Central memory CD8-positive, alpha-beta T cell (primary cell): ENCODE measurements around the gene NTN4.
"Not testable (repeated sequence)": the region's sequence is repeated elsewhere in the genome, so short reads cannot be mapped to it uniquely, and the experiment has no call there.

Experiments
- ATAC-seq: fragments of 150-1000 bp; cut with Tn5 transposase; replicated peaks from 2 replicates; pipeline ENCODE4 v1.10.0; 2022; ENCODE audit warnings: mild to moderate bottlenecking, moderate FRiP score, moderate number of reproducible peaks; ENCODE audit not compliant: poor library complexity, severe bottlenecking; ENCODE audit errors: extremely low read depth
- DNase-seq, 2 donors: peaks; one replicate each; pipeline ENCODE4 v3.0.0; 2021; ENCODE audit warnings: low spot score in 2 of 2
- H3K27ac Mint-ChIP-seq: one replicate; pipeline ENCODE4 v1.8.0; 2022; ENCODE audit warnings: low read depth, mild to moderate bottlenecking, moderate library complexity, mixed read lengths
- H3K27me3 Mint-ChIP-seq: one replicate; pipeline ENCODE4 v1.8.0; 2022; ENCODE audit warnings: mixed read lengths
- H3K36me3 Mint-ChIP-seq: one replicate; pipeline ENCODE4 v1.8.0; 2022; ENCODE audit warnings: mild to moderate bottlenecking, moderate library complexity, mixed read lengths; ENCODE audit not compliant: insufficient read depth
- H3K4me1 Mint-ChIP-seq: one replicate; pipeline ENCODE4 v1.8.0; 2022; ENCODE audit warnings: mixed read lengths
- H3K4me3 Mint-ChIP-seq: one replicate; pipeline ENCODE4 v1.8.0; 2022; ENCODE audit warnings: mild to moderate bottlenecking, moderate library complexity, mixed read lengths
- H3K9me3 Mint-ChIP-seq: one replicate; pipeline ENCODE4 v1.8.0; 2022; ENCODE audit warnings: mixed read lengths

NTN4 gene

DNA sequence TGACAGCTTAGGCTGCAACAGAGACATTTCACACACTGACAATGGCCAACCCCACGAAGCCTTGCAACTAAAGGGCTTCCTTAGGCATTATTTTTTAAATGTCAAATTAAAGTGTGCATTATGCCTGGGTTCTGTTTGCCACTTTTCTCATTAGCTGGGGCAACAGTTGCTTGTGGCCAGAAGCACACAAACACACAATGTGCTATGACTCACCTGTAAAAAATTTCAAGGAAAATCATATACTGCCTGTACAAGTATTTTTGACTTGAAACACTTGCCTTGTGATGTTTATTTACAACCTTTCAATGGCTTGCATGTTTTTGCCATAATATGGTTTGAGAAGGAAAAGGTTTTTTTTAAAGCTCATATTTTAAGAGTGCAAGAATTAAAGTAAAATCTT lies 1.9 kb downstream of the NTN4 start:
- Mint-ChIP-seq H3K27ac (no peak overlapping the region), H3K4me1 (peaks cover 8% of the 10 kb centered on the region), H3K9me3 (no peaks in the 10 kb centered on the region), H3K27me3 (peaks cover 92% of the 10 kb centered on the region), H3K4me3 (no peak overlapping the region), H3K36me3 (peaks cover 2% of the 10 kb centered on the region)
- ATAC-seq (no peak), DNase-seq (no peak)

DNA sequence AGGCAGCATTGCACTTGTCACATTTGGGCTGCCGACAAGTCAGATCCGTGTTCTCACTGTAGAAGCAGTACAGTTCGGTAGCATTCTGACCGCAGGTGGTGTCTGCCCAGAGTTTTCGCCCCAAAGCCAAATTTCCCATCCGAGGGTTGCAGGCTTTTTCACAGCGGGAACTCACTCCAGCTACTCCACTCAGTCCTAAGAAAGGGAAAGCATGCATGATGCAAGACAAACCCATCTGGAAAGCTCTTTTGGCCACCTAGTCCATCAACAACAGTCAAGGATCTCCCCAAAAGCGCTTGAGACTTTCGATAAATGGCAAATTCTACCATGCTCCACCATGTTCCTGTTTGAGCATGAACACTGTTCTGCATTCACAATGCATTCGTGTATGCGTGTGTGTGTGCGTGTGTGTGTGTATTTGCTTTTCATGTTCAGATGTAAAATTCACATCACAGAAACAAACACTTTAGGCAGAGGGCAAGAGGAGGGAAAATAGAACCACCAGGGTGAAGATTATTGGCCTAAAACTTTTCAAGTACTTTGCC lies 3.2 kb downstream of the NTN4 start:
- Mint-ChIP-seq H3K4me1 (peaks cover 8% of the 10 kb centered on the region), H3K36me3 (peaks cover 2% of the 10 kb centered on the region), H3K27me3 (peaks cover 87% of the 10 kb centered on the region), H3K9me3 (no peaks in the 10 kb centered on the region), H3K4me3 (no peak overlapping the region), H3K27ac (no peak overlapping the region)
- DNase-seq (no peak), ATAC-seq (no peak)

DNA sequence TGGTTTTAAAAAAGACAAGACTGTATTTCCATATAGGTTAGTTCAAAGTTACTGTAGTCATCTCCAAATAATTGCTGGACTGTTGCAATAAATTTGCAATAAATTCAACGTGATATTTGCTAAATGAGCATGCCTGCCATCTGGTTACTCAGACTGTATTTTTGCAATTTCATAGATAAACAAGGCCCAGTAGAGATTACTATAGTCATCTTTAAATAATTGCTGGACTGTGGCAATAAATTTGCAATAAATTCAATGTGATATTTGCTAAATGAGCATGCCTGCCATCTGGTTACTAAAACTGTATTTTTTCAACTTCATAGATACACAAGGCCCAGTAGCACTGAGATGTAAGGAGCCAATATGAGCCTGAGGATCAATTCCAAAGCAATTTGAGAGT lies 5.6 kb downstream of the NTN4 start:
- no peaks in the 10 kb centered on the region for H3K9me3 Mint-ChIP-seq
- H3K27me3 Mint-ChIP-seq = peaks cover 71% of the 10 kb centered on the region
- H3K4me1 Mint-ChIP-seq = no peaks in the 10 kb centered on the region
- H3K27ac Mint-ChIP-seq = no peak overlapping the region
- no peaks in the 10 kb centered on the region for H3K36me3 Mint-ChIP-seq
- no peak overlapping the region for H3K4me3 Mint-ChIP-seq
- DNase-seq (no peak), ATAC-seq (no peak)

DNA sequence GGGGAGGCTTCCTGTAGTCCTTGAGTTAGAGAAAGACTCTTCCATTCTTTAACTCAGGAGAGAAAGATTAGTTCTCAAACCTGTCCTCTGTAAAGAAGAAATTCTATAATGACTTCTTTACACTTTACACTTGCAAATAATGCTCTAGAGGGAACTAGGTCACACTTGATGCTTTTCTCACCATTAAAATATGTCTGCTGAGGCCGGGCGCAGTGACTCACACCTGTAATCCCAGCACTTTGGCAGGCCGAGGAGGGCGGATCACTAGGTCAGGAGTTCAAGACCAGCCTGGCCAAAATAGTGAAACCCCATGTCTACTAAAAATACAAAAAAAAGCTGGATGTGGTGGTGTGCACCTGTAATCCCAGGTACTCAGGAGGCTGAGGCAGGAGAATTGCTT lies 6.3 kb downstream of the NTN4 start:
- Mint-ChIP-seq H3K9me3 (no peaks in the 10 kb centered on the region), H3K4me3 (no peak overlapping the region), H3K27me3 (peaks cover 64% of the 10 kb centered on the region), H3K4me1 (no peaks in the 10 kb centered on the region), H3K36me3 (no peaks in the 10 kb centered on the region), H3K27ac (no peak overlapping the region)
- DNase-seq = no peak
- ATAC-seq = no peak

DNA sequence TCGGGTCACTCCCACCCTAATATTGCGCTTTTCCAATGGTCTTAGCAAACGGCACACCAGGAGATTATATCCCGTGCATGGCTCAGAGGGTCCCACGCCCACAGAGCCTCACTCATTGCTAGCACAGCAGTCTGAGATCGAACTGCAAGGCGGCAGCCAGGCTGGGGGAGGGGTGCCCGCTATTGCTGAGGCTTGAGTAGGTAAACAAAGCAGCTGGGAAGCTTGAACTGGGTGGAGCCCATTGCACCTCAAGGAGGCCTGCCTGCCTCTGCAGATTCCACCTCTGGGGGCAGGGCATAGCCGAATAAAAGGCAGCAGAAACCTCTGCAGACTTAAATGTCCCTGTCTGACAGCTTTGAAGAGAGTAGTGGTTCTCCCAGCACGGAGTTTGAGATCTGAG lies 15.1 kb downstream of the NTN4 start:
- not testable (repeated sequence) for H3K27ac Mint-ChIP-seq, DNase-seq, ATAC-seq, H3K9me3 Mint-ChIP-seq, H3K36me3 Mint-ChIP-seq, H3K4me1 Mint-ChIP-seq, H3K4me3 Mint-ChIP-seq
- H3K27me3 Mint-ChIP-seq = peaks cover 58% of the 10 kb centered on the region

DNA sequence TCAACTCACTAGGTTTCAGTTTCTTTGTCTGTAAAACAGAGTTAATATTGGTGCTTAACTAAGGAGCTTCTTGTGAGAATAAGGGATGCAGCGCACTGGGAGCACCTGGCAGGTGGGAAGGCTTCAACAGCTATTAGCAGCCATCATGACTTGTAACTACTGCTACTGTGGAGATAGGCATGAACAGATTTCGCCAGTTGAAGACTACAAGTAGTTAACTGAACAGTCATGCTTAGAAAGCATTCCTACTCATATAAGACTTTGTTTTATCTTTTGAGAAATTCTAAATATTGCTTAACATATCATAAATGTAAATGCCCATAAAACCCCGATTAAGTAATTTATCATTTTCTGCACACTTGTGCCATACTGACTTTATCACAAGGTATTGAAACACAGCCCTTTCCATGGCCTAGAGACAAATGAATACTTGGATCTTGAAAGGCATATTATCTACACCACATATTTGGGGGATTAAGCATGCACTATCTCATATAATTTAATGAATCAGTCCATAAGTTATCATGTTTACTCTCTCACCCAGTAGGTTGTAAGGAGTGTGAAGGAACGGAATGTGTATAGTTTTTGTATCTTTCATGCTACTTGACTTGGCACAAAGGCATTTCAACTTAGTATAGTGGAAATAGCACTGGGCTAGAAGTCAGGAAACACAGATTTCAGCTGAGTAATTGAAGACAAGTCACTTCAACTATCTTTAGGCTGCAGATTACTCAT lies 16.1 kb downstream of the NTN4 start:
- Mint-ChIP-seq H3K9me3 (no peaks in the 10 kb centered on the region), H3K27me3 (peaks cover 62% of the 10 kb centered on the region), H3K36me3 (peaks cover 3% of the 10 kb centered on the region), H3K4me3 (no peak overlapping the region), H3K27ac (no peak overlapping the region), H3K4me1 (no peaks in the 10 kb centered on the region)
- no peak for DNase-seq
- ATAC-seq = no peak

DNA sequence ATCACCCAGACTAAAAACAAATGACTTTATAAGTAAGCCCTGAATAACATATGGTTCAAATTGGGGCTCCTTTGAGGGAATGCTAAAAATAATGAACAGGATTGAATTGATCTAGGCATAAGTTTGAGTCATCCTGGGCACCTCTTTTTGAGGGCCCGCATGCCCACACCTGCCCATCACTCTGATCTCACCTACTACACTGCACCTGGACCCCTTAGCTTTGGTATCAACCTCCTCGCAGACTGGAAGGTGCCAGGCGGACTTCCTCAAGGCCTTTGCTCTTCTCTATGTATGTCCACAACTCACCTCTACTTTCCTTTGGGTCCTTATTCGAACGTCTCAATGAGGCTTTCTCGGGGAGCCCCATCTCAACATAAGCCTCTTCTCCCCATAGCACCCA lies 17.2 kb downstream of the NTN4 start:
- Mint-ChIP-seq H3K27me3 (peaks cover 69% of the 10 kb centered on the region), H3K27ac (no peak overlapping the region), H3K36me3 (peaks cover 3% of the 10 kb centered on the region), H3K4me1 (no peaks in the 10 kb centered on the region), H3K9me3 (no peaks in the 10 kb centered on the region), H3K4me3 (no peak overlapping the region)
- DNase-seq = no peak
- ATAC-seq = no peak

DNA sequence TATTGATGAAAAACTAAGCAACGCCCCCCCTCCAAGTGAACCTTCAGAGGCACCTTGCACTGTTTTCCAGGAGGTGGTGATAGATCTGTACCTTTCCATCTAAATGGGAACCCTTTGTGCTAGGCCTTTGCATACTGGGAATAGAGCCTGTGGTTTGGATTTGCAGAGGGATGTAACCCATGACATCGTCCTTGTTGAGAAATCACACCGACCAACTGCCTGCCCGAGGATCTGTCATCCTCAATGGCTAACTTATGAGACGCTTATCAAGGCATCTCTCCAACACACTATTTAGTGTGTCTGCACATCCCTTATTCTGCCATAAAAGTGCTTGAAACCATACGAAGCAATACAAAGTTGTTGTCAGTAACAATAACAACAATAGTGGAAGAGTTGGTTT lies 22.9 kb downstream of the NTN4 start:
- Mint-ChIP-seq H3K27me3 (peaks cover 74% of the 10 kb centered on the region), H3K27ac (no peak overlapping the region), H3K4me1 (no peaks in the 10 kb centered on the region), H3K36me3 (peaks cover 3% of the 10 kb centered on the region), H3K9me3 (no peaks in the 10 kb centered on the region), H3K4me3 (no peak overlapping the region)
- ATAC-seq (no peak), DNase-seq (no peak)

DNA sequence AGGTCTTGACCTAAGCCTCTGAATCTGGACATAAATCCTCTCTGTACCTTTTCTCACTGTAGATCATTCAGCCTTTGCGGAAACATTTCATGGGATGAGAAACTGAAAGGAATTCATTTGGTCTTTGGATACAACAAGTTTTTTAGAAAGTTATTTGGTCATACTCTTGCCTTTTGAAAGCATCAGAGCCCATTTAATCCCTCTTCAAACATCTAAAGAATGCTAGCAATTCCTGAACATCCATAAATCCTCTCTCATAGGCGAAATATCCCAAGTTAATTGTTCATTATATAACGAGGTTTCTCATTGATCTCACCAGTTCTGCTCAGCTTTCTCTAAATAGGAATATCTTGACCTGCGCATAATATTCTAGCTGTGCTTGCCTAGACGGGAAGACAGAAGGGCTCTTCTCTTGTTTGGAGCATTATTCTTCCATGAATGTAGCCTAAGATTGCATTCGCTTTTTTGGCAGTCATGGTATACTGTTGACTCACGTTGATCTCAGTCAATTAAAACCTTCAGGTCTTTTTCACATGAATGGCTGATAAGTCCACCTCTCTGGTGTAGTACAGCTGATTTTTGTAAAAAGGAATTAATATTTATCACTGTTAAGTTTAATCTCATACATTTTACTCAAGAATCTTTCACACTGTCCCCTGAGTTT lies 24.1 kb downstream of the NTN4 start:
- ATAC-seq (no peak), DNase-seq (no peak)
- H3K36me3 Mint-ChIP-seq = no peaks in the 10 kb centered on the region
- peaks cover 75% of the 10 kb centered on the region for H3K27me3 Mint-ChIP-seq
- no peak overlapping the region for H3K4me3 Mint-ChIP-seq
- no peaks in the 10 kb centered on the region for H3K9me3 Mint-ChIP-seq
- no peaks in the 10 kb centered on the region for H3K4me1 Mint-ChIP-seq
- no peak overlapping the region for H3K27ac Mint-ChIP-seq

DNA sequence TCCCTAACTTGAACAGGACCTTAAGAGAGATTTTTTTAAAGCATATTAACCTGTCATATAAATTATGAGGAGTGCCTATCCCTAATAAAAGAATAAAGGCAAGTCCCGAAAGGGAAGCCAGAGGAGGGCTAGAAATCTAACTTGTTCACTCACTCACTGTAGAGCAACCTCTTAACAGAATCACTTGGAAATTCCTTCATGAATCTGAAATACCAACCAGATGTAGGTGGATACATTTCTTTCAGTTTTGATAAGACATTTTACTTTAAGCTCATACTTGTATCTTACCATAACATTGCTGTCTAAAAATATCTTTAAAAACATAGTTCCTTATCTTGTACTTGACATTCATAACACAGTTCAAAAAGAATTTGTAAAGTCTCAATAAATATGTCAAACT lies 25.7 kb downstream of the NTN4 start:
- Mint-ChIP-seq H3K36me3 (no peaks in the 10 kb centered on the region), H3K9me3 (no peaks in the 10 kb centered on the region), H3K27ac (no peak overlapping the region), H3K4me3 (no peak overlapping the region), H3K27me3 (peaks cover 82% of the 10 kb centered on the region), H3K4me1 (no peaks in the 10 kb centered on the region)
- no peak for ATAC-seq
- no peak for DNase-seq

DNA sequence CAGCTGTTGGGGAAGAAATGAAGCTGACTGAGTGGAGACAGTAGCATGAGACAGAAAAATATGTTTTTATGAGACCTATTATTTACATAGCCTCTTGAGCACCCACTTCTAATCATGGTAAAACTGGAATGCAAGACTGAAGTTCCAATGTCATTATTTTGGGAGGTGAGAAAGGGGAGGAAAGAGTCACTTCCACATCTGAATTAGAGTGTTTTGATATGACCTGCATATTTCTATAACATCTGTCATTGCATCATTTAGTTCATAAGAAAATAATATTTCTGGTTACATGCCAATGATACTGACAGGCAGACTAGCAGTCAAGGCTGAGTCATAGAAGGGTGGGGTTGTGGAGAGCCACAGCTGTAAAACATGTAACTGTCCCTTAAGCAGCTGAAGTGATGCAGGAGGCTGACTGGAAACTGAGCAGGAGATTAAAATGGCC lies 26.7 kb downstream of the NTN4 start:
- ATAC-seq = no peak
- H3K9me3 Mint-ChIP-seq = no peaks in the 10 kb centered on the region
- peaks cover 75% of the 10 kb centered on the region for H3K27me3 Mint-ChIP-seq
- H3K36me3 Mint-ChIP-seq = no peaks in the 10 kb centered on the region
- no peak overlapping the region for H3K4me3 Mint-ChIP-seq
- H3K27ac Mint-ChIP-seq = no peak overlapping the region
- no peak for DNase-seq
- no peaks in the 10 kb centered on the region for H3K4me1 Mint-ChIP-seq

DNA sequence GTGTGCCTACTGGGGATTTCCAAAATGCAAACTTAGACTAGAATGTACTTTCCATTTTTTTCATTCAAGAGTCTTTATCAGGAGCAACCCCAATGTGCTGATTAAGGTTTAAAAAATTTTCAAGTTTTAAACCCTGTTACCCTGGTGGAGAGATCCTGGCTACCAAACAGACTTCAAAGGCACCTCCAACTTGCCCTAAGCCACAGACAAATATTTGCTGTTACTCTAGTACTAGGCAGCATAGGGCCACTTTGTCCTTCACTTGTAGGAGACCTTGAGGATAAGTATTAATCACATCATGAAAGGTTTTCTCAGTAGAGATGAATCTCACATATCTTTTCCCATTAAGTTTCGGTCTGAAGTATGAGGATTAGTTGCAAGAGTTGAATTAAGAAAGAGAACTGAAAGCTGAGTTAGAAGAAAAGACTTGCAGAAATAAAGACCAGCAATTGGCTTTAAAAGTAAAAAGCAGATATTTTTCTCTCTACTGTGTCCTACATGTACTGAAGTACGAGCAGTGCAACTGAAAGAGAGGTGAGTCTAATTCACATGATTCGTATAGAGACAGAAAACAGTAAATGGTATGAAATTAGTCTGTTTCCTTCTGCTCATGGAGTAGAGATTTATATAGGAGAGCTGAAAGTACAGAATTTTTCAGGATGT lies 28.3 kb downstream of the NTN4 start:
- Mint-ChIP-seq H3K27ac (no peak overlapping the region), H3K36me3 (no peaks in the 10 kb centered on the region), H3K4me1 (no peaks in the 10 kb centered on the region), H3K27me3 (peaks cover 61% of the 10 kb centered on the region), H3K9me3 (no peaks in the 10 kb centered on the region), H3K4me3 (no peak overlapping the region)
- DNase-seq (no peak), ATAC-seq (no peak)

DNA sequence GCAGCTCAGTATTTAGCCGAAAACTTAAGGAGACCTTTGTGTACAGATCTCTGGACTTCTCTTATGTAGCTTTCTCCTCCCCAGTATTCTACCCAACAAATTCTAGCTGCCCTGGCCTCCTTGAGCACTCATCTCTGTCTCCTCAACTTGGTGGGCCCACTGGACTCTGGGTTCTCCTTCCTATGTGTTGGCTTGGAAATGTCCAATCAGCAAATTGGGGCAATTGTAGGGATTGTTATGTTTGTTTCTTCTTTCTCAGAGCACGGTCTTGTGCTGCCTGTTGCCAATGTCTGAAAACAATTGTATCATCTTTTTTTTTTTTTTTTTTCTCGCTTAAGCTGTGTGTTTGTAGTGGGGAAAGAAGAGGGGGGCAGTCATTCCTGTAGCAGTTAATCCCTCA lies 30.2 kb downstream of the NTN4 start:
- H3K4me1 Mint-ChIP-seq = no peaks in the 10 kb centered on the region
- H3K9me3 Mint-ChIP-seq = no peaks in the 10 kb centered on the region

More for the DNA sequence above, 30.2 kb downstream of the NTN4 start:
- DNase-seq (no peak), ATAC-seq (no peak)
- Mint-ChIP-seq H3K4me3 (no peak overlapping the region), H3K36me3 (no peaks in the 10 kb centered on the region), H3K27me3 (peaks cover 62% of the 10 kb centered on the region), H3K27ac (no peak overlapping the region)
